ENCODE data around the gene LNX2.

LNX2 gene

GRCh38 chr13:27551562-27551961, 68.8 kb downstream of the LNX2 start:
- FAIRE-seq, result no peak

- FAIRE-seq, result no peak
These were observed 70.8 kb downstream of the LNX2 start for GRCh38 chr13:27549406-27549981.

GRCh38 chr13:27542220-27542619, 78.1 kb downstream of the LNX2 start:
- no peak for FAIRE-seq

- no peak for FAIRE-seq
These were observed 78.9 kb downstream of the LNX2 start for GRCh38 chr13:27541386-27541785.

- FAIRE-seq, result no peak
These were observed 83.8 kb downstream of the LNX2 start for GRCh38 chr13:27536361-27537101.

- no peak for FAIRE-seq
These were observed 84.8 kb downstream of the LNX2 start for GRCh38 chr13:27535546-27535945.

- no peak for FAIRE-seq
These were observed 85.3 kb downstream of the LNX2 start for GRCh38 chr13:27534981-27535380.

GRCh38 chr13:27534108-27534980, 86.0 kb downstream of the LNX2 start:
- no peak for FAIRE-seq

GRCh38 chr13:27533155-27533643, 87.1 kb downstream of the LNX2 start:
- FAIRE-seq, result no peak

- no peak for FAIRE-seq
These were observed 91.4 kb downstream of the LNX2 start for GRCh38 chr13:27528908-27529307.

- no peak for FAIRE-seq
These were observed 93.8 kb downstream of the LNX2 start for GRCh38 chr13:27526516-27526915.

GRCh38 chr13:27524981-27525975, 95.1 kb downstream of the LNX2 start:
- no peak for FAIRE-seq

GRCh38 chr13:27523346-27524073, 96.8 kb downstream of the LNX2 start:
- FAIRE-seq, result no peak

GRCh38 chr13:27522847-27523246, 97.5 kb downstream of the LNX2 start:
- FAIRE-seq, result no peak

- no peak for FAIRE-seq
These were observed 104.2 kb downstream of the LNX2 start for GRCh38 chr13:27516103-27516502.

GRCh38 chr13:27510082-27510481, 110.2 kb downstream of the LNX2 start:
- no peak for FAIRE-seq

- FAIRE-seq, result no peak
These were observed 111.5 kb downstream of the LNX2 start for GRCh38 chr13:27508802-27509201.

GRCh38 chr13:27505792-27506191, 114.5 kb downstream of the LNX2 start:
- FAIRE-seq, result no peak

- FAIRE-seq, result no peak
These were observed 115.5 kb downstream of the LNX2 start for GRCh38 chr13:27504868-27505194.

GRCh38 chr13:27504128-27504867, 116.0 kb downstream of the LNX2 start:
- no peak for FAIRE-seq
